ENCODE results near the gene CGNL1. TPM values are rescaled to one million over a fixed set of nuclear protein-coding genes. Genes with fewer than 3 reads are reported as not detected.

CGNL1 gene
- polyA plus RNA-seq, 10 donors = 7.8 to 14.0 (median 9.1) TPM

GRCh38 chr15:57548835-57549234 is 172.5 kb downstream of the CGNL1 start:
- DNase-seq = no peak

- no peak for DNase-seq
Observed at GRCh38 chr15:57549935-57550334, 173.6 kb downstream of the CGNL1 start.

DNA sequence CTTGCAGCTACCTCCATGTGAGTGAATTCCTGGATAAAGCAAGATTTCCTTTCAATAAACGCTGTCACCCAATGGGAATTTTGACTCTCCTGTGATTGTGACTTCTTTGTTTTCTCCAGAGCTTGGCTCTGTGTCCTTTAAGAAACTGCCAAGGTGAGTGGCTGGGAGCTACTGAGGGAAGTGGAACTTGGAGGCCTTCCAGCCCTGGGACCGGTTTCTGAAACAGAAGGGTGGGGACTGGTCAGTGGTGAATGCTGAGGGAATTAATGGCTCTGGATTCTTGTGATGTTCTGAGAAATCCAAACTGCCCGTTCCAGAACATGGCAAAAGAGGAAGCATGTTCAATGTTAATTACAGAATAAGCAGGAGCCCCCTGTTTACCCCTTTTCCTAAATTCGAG is 174.3 kb downstream of the CGNL1 start:
- DNase-seq = no peak

DNA sequence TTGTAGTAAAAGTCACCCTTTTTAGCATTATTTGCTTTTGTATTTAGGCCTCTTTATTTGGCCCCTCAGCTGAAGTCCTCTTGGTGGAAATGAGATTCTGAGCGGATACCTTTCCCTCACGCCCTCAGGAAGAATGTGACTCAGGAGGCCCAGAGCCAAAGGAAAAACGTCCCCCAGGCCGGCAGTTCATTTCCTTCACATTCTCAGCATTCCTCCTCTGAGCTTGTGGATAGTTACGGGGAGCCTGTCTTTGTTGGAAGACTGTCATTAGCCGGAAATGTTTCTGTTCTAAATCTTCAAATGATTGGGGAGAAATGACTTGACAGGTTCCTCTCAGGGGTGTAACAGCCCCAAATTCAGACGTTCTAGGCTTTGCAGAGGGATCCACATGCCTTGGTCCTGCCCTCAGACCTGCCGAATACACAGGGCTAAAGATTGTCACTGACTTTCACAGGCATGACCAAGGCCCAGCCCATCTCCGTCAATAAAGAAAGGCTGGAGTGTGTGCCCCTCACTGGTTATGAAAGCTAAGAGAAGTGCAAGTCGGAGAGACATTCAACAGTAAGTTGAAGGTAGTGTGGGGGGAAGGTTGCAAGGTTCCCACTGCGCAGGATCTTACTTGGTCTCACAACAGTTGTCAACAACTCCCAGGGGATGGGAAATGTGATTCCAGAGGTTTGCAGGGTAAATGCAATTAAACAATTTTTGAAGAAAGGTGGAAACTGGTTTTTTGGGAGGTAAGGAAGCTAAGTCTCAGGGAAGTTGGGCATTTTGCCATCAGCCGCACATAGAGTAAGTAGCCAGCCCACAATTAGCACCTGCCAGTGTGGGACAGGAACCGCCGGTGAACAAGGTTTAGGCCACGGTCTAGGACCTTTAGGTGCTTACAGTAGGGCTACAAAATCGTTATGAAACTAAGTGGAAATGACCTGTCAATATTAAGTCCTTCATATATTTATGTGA is 175.7 kb downstream of the CGNL1 start:
- peak in 1 of 3 donors; percentile 75 for DNase-seq

- peak in 1 of 3 donors; percentile 3 for DNase-seq
Observed at GRCh38 chr15:57552678-57553334, 176.5 kb downstream of the CGNL1 start.

GRCh38 chr15:57553526-57553925 is 177.2 kb downstream of the CGNL1 start:
- DNase-seq = peak in 1 of 3 donors; percentile 14

- DNase-seq = peak in 2 of 3 donors; percentile 34 to 54
Observed at GRCh38 chr15:57554063-57554811, 177.9 kb downstream of the CGNL1 start.

- no peak for DNase-seq
Observed at GRCh38 chr15:57554812-57555179, 178.5 kb downstream of the CGNL1 start.

GRCh38 chr15:57555270-57555669 is 179.0 kb downstream of the CGNL1 start:
- peak in 2 of 3 donors; percentile 50 to 74 for DNase-seq

DNA sequence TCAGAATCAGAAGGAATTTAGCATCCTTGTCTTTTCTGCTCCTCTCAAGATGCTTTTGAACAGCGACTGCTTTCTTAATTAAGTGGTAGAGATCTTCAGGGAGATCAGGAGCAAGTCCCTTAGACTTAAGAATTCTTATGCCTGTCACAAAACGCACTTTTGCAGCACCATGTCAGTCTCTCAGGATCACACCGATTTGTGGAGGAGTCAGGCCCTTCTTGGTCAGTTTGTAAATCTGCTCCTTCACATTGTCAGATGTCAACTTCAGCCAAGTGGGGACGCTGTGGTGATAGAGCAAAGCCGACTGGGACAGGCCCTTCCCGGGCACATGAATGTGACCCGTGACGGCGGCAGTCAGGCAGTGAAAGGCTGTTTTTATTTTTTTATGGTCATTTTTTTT is 179.7 kb downstream of the CGNL1 start:
- DNase-seq = peak in 1 of 3 donors; percentile 2

DNA sequence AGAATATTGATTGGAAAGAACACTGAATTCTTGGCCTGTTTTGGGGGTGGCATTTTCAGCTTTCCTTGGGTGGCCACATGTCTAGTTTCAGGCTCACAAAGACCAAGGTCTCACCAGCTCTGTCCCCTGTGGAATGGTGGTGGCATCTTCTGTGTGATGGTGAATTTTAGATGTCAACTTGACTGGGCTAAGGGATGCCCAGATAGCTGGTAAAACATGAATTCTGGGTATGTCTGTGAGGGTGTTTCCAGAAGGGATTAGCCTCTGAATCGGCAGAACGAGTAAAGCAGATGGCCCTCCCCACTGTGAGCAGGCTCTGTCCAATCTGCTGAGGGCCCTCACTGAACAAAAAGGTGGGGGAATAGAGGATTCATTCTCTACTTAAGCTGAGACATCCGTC is 181.0 kb downstream of the CGNL1 start:
- DNase-seq = no peak

DNA sequence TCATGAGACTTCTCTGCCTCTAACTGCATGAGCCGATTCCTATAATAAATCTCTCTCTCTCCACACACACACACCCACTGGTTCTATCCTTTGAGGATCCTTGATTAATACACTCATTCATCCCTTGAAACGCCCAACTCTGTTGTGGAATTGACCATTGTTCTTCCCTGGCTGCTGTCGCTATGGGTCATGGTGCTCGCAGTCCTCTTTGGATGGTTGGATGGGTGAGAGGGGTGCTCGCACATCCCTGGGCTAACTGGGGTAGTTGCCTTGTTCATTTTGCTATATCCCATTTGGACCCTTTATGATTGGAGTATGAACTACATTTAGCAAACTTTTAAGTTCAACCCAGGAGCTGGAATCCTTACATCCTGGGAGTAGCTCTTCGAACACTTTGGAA is 181.5 kb downstream of the CGNL1 start:
- DNase-seq = no peak

- DNase-seq = peak in 2 of 3 donors; percentile 25 to 52
Observed at GRCh38 chr15:57559875-57560274, 183.6 kb downstream of the CGNL1 start.

DNA sequence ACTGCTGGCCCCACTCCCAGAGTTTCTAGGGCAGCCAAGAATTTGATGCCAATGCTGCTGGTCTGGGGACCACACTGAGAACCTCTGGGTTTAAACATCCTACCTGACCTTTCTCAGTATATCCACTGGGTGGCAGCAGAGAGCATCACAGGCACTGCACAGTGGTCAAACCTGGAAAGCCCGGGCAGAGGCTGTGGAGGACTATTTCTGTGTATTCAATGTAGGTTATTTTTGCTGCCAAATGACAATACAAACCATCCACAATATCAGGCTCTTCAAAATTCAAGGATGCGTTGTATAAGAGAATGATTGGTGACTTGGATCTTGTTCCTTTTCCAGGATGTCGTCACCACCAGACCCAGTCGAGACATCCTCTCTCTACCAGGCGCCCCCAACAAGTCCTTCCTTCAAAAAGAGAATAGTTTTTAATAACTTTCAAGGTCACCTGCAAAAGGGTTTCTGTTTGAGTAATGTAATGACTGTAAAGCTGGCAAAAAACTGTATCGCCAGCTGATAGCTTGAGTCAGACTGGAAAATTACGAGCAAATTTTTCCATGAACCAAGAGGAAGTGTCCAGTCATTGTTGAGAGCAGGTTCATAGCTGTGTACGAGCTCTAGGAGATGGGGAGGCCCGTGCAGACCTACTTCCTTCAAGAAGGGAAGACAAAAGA is 184.9 kb downstream of the CGNL1 start:
- peak; percentile 62 to 88 (median 82) for DNase-seq

DNA sequence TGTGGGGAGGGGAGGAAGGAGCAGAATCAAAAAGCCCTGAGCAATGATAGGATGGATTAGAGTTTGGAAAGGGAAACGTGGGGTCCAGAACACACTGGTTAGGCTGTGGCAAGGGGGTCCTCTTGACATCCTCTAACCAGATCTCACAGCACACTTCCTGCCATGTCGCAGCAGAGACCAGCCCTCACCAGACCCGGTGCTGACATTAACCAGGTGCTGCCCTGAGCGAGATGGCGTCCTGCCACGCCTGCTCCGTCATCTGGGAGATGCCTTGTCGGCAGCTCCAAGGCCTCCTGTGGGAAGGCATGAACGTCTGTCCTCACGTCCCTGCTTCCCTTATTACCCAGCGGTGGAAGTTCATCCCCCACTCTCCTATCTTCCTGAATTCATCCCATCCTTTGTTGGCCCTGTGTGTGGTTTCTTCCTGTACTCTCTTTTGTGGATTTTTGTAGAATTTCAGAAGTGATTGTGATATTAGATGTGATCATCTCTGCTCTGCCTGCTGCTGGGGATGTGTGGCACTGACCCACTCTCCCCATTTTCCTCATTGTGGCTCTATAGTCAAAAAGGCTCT is 186.0 kb downstream of the CGNL1 start:
- no peak for DNase-seq

DNA sequence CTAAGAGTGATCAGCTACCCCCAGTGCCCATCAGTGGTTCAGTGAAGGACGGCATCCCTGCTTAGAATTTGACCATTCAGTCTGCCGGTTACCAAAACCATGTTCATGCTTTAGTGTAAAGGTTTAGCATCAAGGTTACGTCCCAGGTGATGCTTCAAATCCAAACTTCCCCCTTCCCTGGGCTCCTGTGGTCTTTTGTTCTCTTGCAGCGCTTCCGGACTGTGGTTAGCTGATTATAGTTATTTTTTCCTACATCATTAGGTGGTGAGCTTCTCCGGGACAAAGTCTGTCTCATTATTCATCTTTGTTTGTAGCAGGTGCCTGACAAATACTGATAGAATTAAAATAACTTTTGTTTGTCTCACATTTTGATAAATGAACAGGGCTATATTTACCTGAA is 187.1 kb downstream of the CGNL1 start:
- DNase-seq = no peak

DNA sequence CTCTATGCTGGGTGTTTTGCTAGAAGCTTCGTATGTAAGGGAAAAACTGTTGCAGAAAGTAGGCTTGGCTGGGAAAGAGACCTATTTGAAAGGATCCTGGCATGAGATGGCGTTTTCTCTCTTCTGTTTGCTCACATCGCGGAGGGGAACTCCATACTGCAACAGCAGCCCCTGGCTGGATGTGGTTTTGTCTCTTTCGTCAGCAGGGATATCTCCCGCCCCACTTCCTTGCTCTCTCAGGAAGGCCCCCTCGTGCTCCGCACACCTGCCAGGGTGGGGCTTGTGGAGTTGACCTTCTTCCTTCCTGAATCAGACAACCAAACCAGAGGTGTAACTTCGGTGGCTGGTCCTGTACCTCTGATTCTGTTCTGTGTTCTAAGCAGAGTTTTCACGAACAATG is 189.0 kb downstream of the CGNL1 start:
- no peak for DNase-seq

DNA sequence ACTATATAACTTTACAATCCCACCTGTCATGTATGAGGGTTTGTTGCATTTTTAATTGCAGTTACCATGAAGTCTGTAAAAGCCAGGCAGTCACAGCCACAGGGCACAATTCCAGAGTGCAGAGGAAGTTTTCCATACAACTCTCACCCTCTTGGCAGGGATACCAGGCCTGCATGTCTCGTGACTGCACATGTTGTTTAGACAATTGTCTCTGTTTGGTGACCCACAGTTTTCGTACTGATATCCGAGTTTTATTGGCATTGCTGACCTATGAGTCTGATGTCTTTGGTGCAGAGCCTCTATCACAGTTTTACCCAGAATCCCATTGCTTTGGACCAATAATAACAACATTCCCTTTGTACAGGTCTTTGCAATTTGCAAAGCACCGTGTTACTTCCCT is 190.5 kb downstream of the CGNL1 start:
- no peak for DNase-seq

DNA sequence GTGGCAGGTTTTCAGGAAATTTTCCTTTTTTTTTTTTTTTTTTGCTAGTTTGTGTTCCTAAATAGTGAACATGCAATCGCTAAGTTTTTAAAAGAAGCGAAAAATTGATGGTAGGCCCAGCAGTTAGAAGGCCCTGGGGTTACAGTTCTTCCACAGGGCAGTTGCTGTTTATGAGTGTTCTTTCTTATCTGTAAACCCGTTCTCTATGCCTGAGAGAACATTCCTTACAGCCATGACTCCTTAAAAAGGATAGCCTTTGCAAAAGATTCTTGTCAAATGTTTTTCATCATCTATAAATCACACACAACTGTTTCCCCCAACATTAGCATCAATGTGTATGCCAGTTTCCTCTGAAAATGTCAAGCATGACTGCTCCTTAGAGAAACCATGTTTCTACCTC is 191.6 kb downstream of the CGNL1 start:
- no peak for DNase-seq

DNA sequence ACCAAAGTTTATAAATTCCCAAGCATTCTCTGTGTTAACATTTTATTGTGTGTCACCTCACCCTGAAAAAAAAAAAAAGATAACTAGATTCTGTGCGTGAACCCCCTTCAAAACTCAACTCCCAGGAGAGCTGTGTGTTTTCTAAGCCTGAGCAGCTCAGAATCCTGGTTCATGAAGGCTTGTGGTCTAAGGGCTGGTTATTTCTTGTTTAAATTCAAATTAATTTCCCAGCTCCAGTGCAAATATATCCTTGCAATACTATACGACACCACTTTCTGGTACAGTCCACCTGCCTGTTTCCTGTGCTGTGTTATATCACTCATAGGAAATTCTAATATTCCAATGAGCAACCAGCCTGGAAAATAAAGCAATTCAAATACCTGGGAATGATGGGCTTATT is 192.0 kb downstream of the CGNL1 start:
- DNase-seq = no peak

GRCh38 chr15:57570340-57570739 is 194.0 kb downstream of the CGNL1 start:
- no peak for DNase-seq
